Stimulated activated CD4-positive, alpha-beta T cell treated with anti-CD3 and anti-CD28 coated beads, Interleukin-15, amount 100 ng/mL, for 48 hours (primary cell): ENCODE results near the gene MREG.
"Not testable (repeated sequence)": the region's sequence is repeated elsewhere in the genome, so short reads cannot be mapped to it uniquely, and the experiment has no call there.

Experiments
- DNase-seq, 2 donors: peaks; one replicate each; pipeline ENCODE4 v3.0.0-alpha.2; 2020; ENCODE audit warnings: low read depth in 2 of 2

MREG gene

GRCh38 chr2:215958257-215958656 is 55.1 kb downstream of the MREG start:
- DNase-seq = no peak

- DNase-seq = not testable (repeated sequence)
Observed at GRCh38 chr2:215957354-215958122, 55.8 kb downstream of the MREG start.

GRCh38 chr2:215952860-215953637 is 60.3 kb downstream of the MREG start:
- DNase-seq = no peak

- DNase-seq = no peak
Observed at GRCh38 chr2:215951558-215951957, 61.8 kb downstream of the MREG start.

GRCh38 chr2:215949991-215950404 is 63.4 kb downstream of the MREG start:
- no peak for DNase-seq

- DNase-seq = no peak
Observed at GRCh38 chr2:215948051-215948450, 65.3 kb downstream of the MREG start.

- no peak for DNase-seq
Observed at GRCh38 chr2:215946586-215946985, 66.8 kb downstream of the MREG start.

GRCh38 chr2:215942194-215942593 is 71.2 kb downstream of the MREG start:
- DNase-seq = no peak

GRCh38 chr2:215941726-215942125 is 71.6 kb downstream of the MREG start:
- DNase-seq = no peak

GRCh38 chr2:215940645-215941184 is 72.6 kb downstream of the MREG start:
- DNase-seq = no peak

GRCh38 chr2:215937190-215937589 is 76.2 kb downstream of the MREG start:
- DNase-seq = no peak

- no peak for DNase-seq
Observed at GRCh38 chr2:215933151-215933550, 80.2 kb downstream of the MREG start.

GRCh38 chr2:215931256-215931903 is 82.0 kb downstream of the MREG start:
- peak; percentile 33 to 38 for DNase-seq

GRCh38 chr2:215930505-215931253 is 82.7 kb downstream of the MREG start:
- no peak for DNase-seq

GRCh38 chr2:215929602-215930335 is 83.6 kb downstream of the MREG start:
- DNase-seq = no peak

- DNase-seq = no peak
Observed at GRCh38 chr2:215928086-215928485, 85.3 kb downstream of the MREG start.

GRCh38 chr2:215926992-215927391 is 86.4 kb downstream of the MREG start:
- DNase-seq = not testable (repeated sequence)

GRCh38 chr2:215921895-215922294 is 91.5 kb downstream of the MREG start:
- DNase-seq = no peak

- peak; percentile 22 to 45 for DNase-seq
Observed at GRCh38 chr2:215920244-215921100, 92.9 kb downstream of the MREG start.
